Stomach (tissue), 9 donors: ENCODE data around the gene CCT3. TPM values are rescaled to one million over a fixed set of nuclear protein-coding genes. Genes with fewer than 3 reads are reported as not detected.

Source experiments
- DNase-seq, 2 donors: peaks; one replicate each; pipeline versions ENCODE4 v3.0.0 to v3.0.0-alpha.2; 2013 to 2019
- H3K27ac ChIP-seq, 5 donors: fragments of 200-600 bp in 4 of 5; sonication (generic) in 4 of 5; one replicate each; pipeline ENCODE4 v1.5.1; 2013 to 2019; ENCODE audit warnings: mild to moderate bottlenecking in 1 of 5, moderate library complexity in 1 of 5
- H3K27me3 ChIP-seq, 3 donors: fragments of 200-600 bp; sonication (generic); one replicate each; pipeline ENCODE4 v1.5.1; 2017 to 2019; ENCODE audit warnings: mixed run types in 1 of 3
- H3K36me3 ChIP-seq, 4 donors: fragments of 200-600 bp; sonication (generic); 1 replicate in 3 of 4; 2 replicates in 1 of 4; pipeline ENCODE4 v1.5.1; 2016 to 2019
- H3K4me1 ChIP-seq, 4 donors: fragments of 200-600 bp; sonication (generic); one replicate each; pipeline ENCODE4 v1.5.1; 2016 to 2019
- H3K4me3 ChIP-seq, 4 donors: fragments of 200-600 bp; sonication (generic) in 3 of 4; one replicate each; pipeline ENCODE4 v1.5.1; 2016 to 2019; ENCODE audit warnings: mild to moderate bottlenecking in 1 of 4
- H3K9me3 ChIP-seq, 4 donors: fragments of 200-600 bp; sonication (generic); one replicate each; pipeline ENCODE4 v1.5.1; 2016 to 2019
- EP300 ChIP-seq: sonication (generic); formaldehyde crosslinking; IDR thresholded peaks from one replicate; pipeline ENCODE4 v1.6.1; 2017; ENCODE audit warnings: antibody characterized with exemption
- POLR2A ChIP-seq, 4 donors: fragments of 450-650 bp; IDR thresholded peaks; one replicate each; pipeline ENCODE4 v1.6.1; 2016; ENCODE audit warnings: antibody characterized with exemption in 4 of 4, control low read depth in 2 of 4, mild to moderate bottlenecking in 1 of 4, moderate library complexity in 1 of 4
- POLR2AphosphoS5 ChIP-seq, 3 donors: sonication (generic); formaldehyde crosslinking; IDR thresholded peaks; one replicate each; pipeline ENCODE4 v1.6.1; 2016; ENCODE audit warnings: antibody characterized with exemption in 3 of 3
- WGBS, 5 donors: extraction: QIAGEN DNeasy Blood & Tissue Kit in 3 of 5; methylation state at CpG; one replicate each; pipeline versions ENCODE4 v1.1.5 to v1.1.7; 2013 to 2018; 5-methylcytosine and 5-hydroxymethylcytosine counted together
- intact Hi-C: fragments of 100-400 bp; cut with DNase I; formaldehyde crosslinking; loops from one replicate; pipeline ENCODE4 v1.15.1; 2023; ENCODE audit warnings: low total_unique reads
- polyA plus RNA-seq, 3 donors: library from polyadenylated mRNA; stranded (reverse); fragments of 200-250 nt; gene quantifications; one replicate each; pipeline ENCODE4 v1.2.3, GENCODE V29; 2013
- total RNA-seq, 5 donors: library from RNA; depleted of rRNA; stranded (reverse); fragments of >200 nt; gene quantifications; one replicate each; pipeline versions ENCODE4 v1.1.0 to v1.2.3, GENCODE V29; 2014 to 2016
- TF ChIP-seq, protein P1 (sequence below), 7 experiments: fragments of 450-650 bp in 4 of 7; fragments of 200-600 bp in 3 of 7; sonication (generic) in 3 of 7; IDR thresholded peaks; one replicate each; pipeline ENCODE4 v1.5.1; 2016 to 2019; ENCODE audit warnings: antibody characterized with exemption in 7 of 7, control low read depth in 2 of 7, mild to moderate bottlenecking in 1 of 7
- donor health status: healthy with polysubstance abuse.
- donor health status: Bipolar disorder and iron deficiency.
- donor health status: healthy.

Gene CCT3
- total and polyA plus RNA-seq, 8 donors = 39.1 to 252 (median 119) TPM

DNA sequence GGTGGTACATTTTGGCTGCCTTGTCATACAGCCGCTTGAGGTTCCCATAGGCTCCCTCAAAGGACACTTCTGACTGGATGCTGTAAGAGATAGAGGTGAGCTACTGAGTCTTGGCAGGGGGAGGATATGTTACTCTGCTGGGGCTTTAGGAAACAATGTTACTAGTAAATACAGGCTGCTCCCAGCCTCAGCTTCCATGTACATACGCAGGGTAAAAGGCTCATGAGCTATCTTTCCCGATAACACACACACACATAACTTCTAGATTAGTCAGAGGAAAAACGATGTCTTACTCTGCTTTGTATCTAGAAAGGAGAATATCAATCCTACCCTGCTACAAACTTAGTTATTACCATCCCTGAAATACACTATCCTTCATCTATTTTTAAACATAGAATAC, 69.8 kb downstream of the CCT3 start:
- H3K27ac ChIP-seq = no peak overlapping the region
- DNase-seq = no peak
- no peaks in the 10 kb centered on the region for H3K27me3 ChIP-seq
- intact Hi-C loops = no loop called here
- no peak overlapping the region for H3K4me3 ChIP-seq
- no peaks in the 10 kb centered on the region for H3K9me3 ChIP-seq
- WGBS, 5 donors = 71 to 85% (median 73%) methylated on average over 4 of the region's 4 CpGs
- TF ChIP-seq, protein P1, sequence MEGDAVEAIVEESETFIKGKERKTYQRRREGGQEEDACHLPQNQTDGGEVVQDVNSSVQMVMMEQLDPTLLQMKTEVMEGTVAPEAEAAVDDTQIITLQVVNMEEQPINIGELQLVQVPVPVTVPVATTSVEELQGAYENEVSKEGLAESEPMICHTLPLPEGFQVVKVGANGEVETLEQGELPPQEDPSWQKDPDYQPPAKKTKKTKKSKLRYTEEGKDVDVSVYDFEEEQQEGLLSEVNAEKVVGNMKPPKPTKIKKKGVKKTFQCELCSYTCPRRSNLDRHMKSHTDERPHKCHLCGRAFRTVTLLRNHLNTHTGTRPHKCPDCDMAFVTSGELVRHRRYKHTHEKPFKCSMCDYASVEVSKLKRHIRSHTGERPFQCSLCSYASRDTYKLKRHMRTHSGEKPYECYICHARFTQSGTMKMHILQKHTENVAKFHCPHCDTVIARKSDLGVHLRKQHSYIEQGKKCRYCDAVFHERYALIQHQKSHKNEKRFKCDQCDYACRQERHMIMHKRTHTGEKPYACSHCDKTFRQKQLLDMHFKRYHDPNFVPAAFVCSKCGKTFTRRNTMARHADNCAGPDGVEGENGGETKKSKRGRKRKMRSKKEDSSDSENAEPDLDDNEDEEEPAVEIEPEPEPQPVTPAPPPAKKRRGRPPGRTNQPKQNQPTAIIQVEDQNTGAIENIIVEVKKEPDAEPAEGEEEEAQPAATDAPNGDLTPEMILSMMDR (IDR thresholded peaks at IDR 0.05) = no peak
- TF ChIP-seq POLR2AphosphoS5 (IDR thresholded peaks at IDR 0.05) (no peak), EP300 (no peak), POLR2A (IDR thresholded peaks at IDR 0.05) (no peak)
- H3K4me1 ChIP-seq = no peaks in the 10 kb centered on the region
- peaks cover 82 to 100% (median 99%) of the 10 kb centered on the region in 4 donors for H3K36me3 ChIP-seq

DNA sequence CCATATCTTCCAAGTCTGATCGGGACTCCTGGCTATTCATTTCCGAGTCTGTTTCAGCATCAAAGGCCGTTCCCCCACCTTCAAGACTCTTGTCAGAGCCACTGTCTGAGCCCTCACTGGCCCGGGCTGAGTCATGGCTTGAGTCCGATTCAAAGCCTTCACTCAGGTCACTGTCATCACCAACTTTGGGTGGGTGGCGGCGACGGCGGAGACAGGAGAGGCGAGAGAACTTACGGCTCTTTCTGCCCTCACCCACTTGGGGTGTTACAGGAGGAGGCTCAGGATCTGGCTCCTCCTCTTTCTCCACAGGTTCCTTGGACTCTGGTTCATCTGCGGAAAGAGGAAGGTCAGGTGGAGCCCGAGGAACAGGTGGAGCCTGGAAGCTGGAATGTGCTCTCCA, 72.0 kb downstream of the CCT3 start:
- Histone ChIP-seq H3K27me3 (no peaks in the 10 kb centered on the region), H3K27ac (no peak overlapping the region), H3K9me3 (no peaks in the 10 kb centered on the region), H3K4me3 (no peak overlapping the region), H3K4me1 (no peaks in the 10 kb centered on the region), H3K36me3 (peaks cover 83 to 100% (median 100%) of the 10 kb centered on the region in 4 donors)
- intact Hi-C loops = no loop called here
- 91 to 95% (median 92%) methylated on average over 13 of the region's 13 CpGs for WGBS, 5 donors
- TF ChIP-seq, protein P1 (IDR thresholded peaks at IDR 0.05) = no peak
- TF ChIP-seq EP300 (no peak), POLR2AphosphoS5 (IDR thresholded peaks at IDR 0.05) (no peak), POLR2A (IDR thresholded peaks at IDR 0.05) (no peak)
- no peak for DNase-seq

DNA sequence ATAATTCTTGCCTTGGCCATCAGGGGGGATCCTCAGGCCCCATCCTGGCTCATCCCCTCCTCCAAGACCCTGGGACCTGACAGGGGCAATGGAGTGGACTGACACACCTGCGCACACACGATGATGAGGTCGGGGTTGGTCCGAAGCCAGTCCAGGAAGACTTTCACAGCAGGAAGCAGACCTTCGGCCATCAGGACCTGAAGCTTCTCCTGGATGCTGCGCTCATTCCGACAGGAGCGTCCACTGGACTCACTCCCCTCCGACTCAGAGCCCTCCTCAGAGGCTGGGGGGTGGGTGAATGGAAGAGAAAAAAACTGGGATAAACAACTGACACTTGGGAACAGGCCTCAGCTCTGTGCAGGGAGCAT, 74.8 kb downstream of the CCT3 start:
- no peaks in the 10 kb centered on the region for H3K27me3 ChIP-seq
- H3K4me1 ChIP-seq = no peaks in the 10 kb centered on the region
- intact Hi-C loops = no loop called here
- no peaks in the 10 kb centered on the region for H3K9me3 ChIP-seq
- WGBS, 5 donors = 82 to 92% (median 90%) methylated on average over 7 to 9 of the region's 9 CpGs
- H3K27ac ChIP-seq = no peak overlapping the region
- peaks cover 87 to 100% (median 100%) of the 10 kb centered on the region in 4 donors for H3K36me3 ChIP-seq
- TF ChIP-seq, protein P1 (IDR thresholded peaks at IDR 0.05) = no peak
- no peak for TF ChIP-seq POLR2A (IDR thresholded peaks at IDR 0.05)
- no peak for TF ChIP-seq POLR2AphosphoS5 (IDR thresholded peaks at IDR 0.05)
- no peak for TF ChIP-seq EP300
- no peak overlapping the region for H3K4me3 ChIP-seq
- no peak for DNase-seq

DNA sequence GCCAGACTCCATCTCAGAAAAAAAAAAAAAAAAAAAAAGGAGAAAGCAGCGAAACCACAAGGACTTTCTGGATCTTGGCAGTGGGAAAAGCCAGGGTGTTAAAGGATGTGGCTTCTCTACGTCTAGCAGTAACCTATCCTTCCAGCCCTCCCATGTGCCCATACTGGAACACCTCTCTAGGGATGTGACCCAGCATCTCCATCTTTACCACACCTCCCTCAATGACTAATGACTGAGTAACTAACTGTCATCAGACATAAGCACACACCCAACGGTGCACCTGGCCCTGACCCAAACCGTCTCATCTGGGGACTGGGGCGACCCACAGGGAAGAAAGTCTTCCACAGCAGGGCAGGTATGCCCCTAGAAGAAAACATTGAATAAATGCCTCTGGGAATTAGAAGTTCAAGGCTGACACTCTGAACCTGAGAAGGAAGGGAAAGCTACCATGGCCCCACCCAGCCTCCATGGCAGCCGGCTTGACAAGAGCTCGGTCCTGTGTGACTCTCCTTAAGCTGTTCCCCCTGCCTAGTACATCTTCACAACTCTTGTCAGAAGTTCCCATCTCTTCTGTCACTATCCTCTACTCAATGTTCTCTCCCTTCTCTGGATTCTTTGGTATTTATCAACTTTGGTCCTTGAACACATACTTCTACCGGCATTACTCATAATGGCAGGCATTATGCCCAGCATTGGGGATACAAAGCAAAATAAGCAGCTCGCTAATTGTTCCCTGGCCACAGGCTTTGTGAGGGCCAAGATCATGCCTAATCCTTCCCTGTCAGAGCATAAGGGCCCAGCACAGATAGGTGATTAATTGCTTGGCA, 75.4 kb downstream of the CCT3 start:
- H3K4me3 ChIP-seq = no peak overlapping the region
- TF ChIP-seq EP300 = no peak
- TF ChIP-seq, protein P1 (IDR thresholded peaks at IDR 0.05) = no peak
- TF ChIP-seq POLR2AphosphoS5 (IDR thresholded peaks at IDR 0.05) = no peak
- no peak for TF ChIP-seq POLR2A (IDR thresholded peaks at IDR 0.05)
- no peak for DNase-seq
- H3K36me3 ChIP-seq = peaks cover 87 to 100% (median 100%) of the 10 kb centered on the region in 4 donors
- H3K9me3 ChIP-seq = no peaks in the 10 kb centered on the region
- intact Hi-C loops = no loop called here
- H3K4me1 ChIP-seq = no peaks in the 10 kb centered on the region
- no peaks in the 10 kb centered on the region for H3K27me3 ChIP-seq
- 74 to 83% (median 82%) methylated on average over 9 of the region's 9 CpGs for WGBS, 5 donors
- H3K27ac ChIP-seq = no peak overlapping the region
